Keratinocyte (primary cell): ENCODE data around the gene DOK6.

Source experiments
- CTCF ChIP-seq, 3 experiments: IDR thresholded peaks in 1 of 3; conservative IDR thresholded peaks in 1 of 3; optimal IDR thresholded peaks in 1 of 3; 2 replicates in 2 of 3; 3 replicates in 1 of 3; pipeline versions ENCODE3 to v1.5.1; 2011; ENCODE audit warnings: low read length in 3 of 3, mild to moderate bottlenecking in 3 of 3, moderate library complexity in 2 of 3, control low read depth in 1 of 3, inconsistent platforms in 1 of 3; ENCODE audit not compliant: insufficient read depth in 2 of 3; ENCODE audit errors: extremely low read depth in 1 of 3
- EZH2 ChIP-seq: IDR thresholded peaks from one replicate; pipeline ENCODE4 v1.6.1; 2012; ENCODE audit warnings: inconsistent platforms, mild to moderate bottlenecking, low read length, moderate library complexity

- TF ChIP-seq CTCF (optimal IDR thresholded peaks at IDR 0.05 in 1 of 3, IDR thresholded peaks at IDR 0.05 in 1 of 3, conservative IDR thresholded peaks at IDR 0.05 in 1 of 3; ENCODE audit: extremely low read depth in 1 of 3, insufficient read depth in 2 of 3, low read length in 3 of 3) (no peak), EZH2 (no peak)
Measured at GRCh38 chr18:69840445-69840844, 439.8 kb downstream of the DOK6 start.
